ENCODE results near the gene ELFN1. TPM values are rescaled to one million over a fixed set of nuclear protein-coding genes. Genes with fewer than 3 reads are reported as not detected.

Gene ELFN1
- total RNA-seq, 1 donor from 2014 or later = 0.62 TPM

DNA sequence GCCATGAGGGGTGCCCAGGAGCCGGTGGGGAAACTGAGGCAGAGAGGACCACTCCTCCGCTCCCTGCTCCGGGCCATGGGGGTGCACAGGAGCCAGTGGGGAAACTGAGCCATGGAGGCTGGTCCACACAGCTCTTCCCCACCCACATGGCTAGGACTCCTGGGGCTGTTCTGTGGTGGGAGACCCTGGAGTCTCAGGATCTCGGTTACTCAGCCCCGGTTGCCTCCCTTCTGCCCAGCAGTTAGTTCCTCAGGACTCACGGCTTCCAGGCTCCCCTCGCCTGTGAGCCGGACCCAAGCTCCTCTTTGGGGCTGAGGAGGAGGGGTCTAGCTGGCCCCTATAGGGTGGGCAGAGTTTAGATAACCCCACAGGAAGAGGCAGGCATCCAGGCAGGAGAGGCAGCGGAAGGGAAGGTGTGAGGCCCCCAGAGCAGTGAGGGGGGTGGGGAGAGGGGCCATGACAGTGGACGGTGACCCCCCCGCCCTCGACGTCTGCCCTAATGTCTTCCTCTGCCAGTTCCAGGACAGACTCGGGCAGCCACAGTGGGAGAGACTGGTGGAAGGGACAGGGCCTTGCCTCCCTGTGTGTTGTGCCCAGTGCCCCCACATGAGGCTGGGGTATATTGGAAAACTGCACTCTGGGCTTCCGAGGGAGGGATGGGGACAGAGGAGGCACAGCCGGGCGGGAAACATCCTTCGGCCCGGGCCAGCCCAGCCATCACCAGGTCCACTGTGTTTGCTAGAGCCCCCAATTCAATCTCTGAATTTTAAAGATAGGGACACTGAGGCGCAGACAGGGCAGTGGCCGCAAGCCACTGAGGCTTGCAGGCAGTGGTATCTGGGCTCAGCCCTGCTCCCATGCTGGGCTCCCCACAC is 4.3 kb downstream of the ELFN1 start:
- Mint-ChIP-seq H3K9me3 (ENCODE audit: unreplicated experiment) (no peaks in the 10 kb centered on the region), H3K4me3 (ENCODE audit: unreplicated experiment) (no peak overlapping the region), H3K36me3 (ENCODE audit: unreplicated experiment) (no peaks in the 10 kb centered on the region), H3K4me1 (ENCODE audit: unreplicated experiment) (peaks cover 3% of the 10 kb centered on the region), H3K27me3 (ENCODE audit: unreplicated experiment) (peaks cover 20% of the 10 kb centered on the region), H3K27ac (ENCODE audit: unreplicated experiment) (no peak overlapping the region)
- DNase-seq (ENCODE audit: extremely low spot score, unreplicated experiment) = no peak
- TF ChIP-seq, protein P1, sequence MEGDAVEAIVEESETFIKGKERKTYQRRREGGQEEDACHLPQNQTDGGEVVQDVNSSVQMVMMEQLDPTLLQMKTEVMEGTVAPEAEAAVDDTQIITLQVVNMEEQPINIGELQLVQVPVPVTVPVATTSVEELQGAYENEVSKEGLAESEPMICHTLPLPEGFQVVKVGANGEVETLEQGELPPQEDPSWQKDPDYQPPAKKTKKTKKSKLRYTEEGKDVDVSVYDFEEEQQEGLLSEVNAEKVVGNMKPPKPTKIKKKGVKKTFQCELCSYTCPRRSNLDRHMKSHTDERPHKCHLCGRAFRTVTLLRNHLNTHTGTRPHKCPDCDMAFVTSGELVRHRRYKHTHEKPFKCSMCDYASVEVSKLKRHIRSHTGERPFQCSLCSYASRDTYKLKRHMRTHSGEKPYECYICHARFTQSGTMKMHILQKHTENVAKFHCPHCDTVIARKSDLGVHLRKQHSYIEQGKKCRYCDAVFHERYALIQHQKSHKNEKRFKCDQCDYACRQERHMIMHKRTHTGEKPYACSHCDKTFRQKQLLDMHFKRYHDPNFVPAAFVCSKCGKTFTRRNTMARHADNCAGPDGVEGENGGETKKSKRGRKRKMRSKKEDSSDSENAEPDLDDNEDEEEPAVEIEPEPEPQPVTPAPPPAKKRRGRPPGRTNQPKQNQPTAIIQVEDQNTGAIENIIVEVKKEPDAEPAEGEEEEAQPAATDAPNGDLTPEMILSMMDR (IDR thresholded peaks at IDR 0.05) = no peak

DNA sequence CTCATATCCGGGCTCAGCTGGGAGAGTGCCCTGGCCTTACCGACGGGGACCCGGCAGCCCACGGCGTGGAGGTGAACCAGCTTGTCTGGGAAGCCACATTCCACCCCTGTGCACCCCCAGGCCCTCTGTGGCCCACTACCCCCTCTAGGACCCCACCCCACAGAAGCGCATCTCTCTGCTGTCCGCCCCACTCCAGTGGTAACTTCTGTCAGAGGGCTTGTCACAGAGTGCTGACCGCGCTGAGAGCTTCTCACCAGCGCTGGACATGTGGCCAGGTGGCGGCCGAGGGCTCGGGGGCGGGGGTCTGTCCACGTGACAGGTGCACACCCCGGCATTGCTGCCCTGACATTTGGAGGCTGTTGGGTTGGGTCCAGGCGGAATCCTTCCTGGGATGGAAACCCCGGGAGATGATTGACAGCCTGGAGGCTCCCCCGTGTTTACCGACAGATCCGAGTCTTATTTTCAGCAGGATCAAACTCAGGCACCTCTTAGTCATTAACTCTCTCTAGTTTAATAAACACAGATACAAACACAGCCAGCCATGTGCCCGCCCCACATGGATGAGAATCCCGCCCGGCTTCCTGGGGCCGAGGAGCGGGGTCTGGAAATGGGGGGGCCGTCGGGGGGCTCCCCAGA is 5.1 kb downstream of the ELFN1 start:
- Mint-ChIP-seq H3K27me3 (ENCODE audit: unreplicated experiment) (peaks cover 20% of the 10 kb centered on the region), H3K4me3 (ENCODE audit: unreplicated experiment) (no peak overlapping the region), H3K9me3 (ENCODE audit: unreplicated experiment) (no peaks in the 10 kb centered on the region), H3K36me3 (ENCODE audit: unreplicated experiment) (no peaks in the 10 kb centered on the region), H3K27ac (ENCODE audit: unreplicated experiment) (no peak overlapping the region), H3K4me1 (ENCODE audit: unreplicated experiment) (peaks cover 3% of the 10 kb centered on the region)
- TF ChIP-seq, protein P1 (IDR thresholded peaks at IDR 0.05) = no peak
- peak; percentile 72 for DNase-seq (ENCODE audit: extremely low spot score, unreplicated experiment)

DNA sequence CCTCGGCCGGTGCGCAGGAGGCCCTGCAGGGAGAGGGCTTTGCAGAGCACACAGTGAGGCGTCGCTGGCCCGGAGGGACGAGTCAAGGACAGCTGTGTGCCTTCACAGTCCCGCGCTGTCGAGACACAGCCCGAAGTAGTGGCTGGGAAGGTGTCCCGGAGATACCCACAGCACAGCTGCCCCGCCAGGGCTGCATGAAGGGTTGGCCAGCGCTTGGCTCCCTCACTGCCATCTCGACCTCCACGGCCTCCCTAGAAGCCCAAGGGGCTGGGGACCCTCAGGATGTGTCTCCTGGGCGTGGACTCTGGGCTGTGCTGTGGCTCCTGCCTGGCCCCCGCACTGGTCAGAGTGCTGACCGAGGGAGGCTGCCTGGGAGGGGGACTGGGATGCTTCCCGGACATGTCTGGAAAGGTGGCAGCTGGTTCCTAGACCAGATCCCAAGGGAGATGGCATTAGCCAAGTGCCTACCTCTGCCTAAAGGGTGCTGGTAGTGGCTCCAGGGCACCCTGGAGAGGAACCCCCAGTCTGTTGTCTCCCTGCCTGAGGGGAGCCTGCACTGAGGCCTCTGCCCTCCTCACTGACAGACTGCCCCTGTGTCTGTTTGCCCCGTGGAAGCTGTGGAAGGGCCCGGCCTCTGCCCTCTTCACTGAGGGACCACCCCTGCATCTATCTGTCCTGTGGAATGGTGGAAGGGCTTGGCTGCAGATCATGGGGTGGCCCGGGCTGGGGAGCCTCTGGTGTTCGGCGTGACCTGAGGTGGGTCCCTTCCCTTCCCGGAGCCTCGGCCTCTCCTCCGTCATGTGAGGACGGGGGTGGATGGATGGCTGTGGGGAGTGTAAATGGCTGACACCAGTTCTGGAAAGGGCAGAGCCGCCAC is 5.8 kb downstream of the ELFN1 start:
- DNase-seq (ENCODE audit: extremely low spot score, unreplicated experiment) = no peak
- Mint-ChIP-seq H3K27me3 (ENCODE audit: unreplicated experiment) (peaks cover 20% of the 10 kb centered on the region), H3K4me1 (ENCODE audit: unreplicated experiment) (peaks cover 3% of the 10 kb centered on the region), H3K4me3 (ENCODE audit: unreplicated experiment) (no peak overlapping the region), H3K36me3 (ENCODE audit: unreplicated experiment) (no peaks in the 10 kb centered on the region), H3K27ac (ENCODE audit: unreplicated experiment) (no peak overlapping the region), H3K9me3 (ENCODE audit: unreplicated experiment) (no peaks in the 10 kb centered on the region)
- TF ChIP-seq, protein P1 (IDR thresholded peaks at IDR 0.05) = no peak

DNA sequence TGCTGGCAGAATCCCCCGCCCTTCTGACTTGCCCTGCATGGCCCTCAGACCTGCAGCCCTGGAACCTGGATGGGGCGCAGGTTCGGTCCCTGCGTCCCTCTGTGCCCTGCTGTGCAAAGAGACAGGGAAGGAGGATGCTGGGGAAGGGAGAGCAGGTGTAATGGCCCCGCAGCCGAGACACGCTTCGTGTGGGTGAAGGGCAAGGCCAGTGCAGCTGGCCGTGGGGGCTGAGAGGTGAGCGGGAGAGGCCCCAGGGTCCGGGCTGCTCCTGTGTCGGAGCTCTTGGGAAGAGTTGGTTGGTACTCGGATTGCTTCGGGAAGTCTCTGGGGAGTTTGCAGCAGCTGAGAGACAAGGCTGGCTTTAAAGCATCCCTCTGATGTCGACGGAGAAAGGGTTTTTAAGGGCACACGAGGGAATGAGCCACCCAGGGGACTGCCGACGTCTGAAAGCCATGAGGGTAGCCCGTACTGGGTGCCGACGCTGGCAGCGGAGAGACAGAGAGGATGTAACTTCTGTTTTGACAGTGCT is 6.5 kb downstream of the ELFN1 start:
- Mint-ChIP-seq H3K27me3 (ENCODE audit: unreplicated experiment) (peaks cover 18% of the 10 kb centered on the region), H3K36me3 (ENCODE audit: unreplicated experiment) (no peaks in the 10 kb centered on the region), H3K4me1 (ENCODE audit: unreplicated experiment) (no peaks in the 10 kb centered on the region), H3K27ac (ENCODE audit: unreplicated experiment) (no peak overlapping the region), H3K4me3 (ENCODE audit: unreplicated experiment) (no peak overlapping the region), H3K9me3 (ENCODE audit: unreplicated experiment) (no peaks in the 10 kb centered on the region)
- peak; percentile 68 for DNase-seq (ENCODE audit: extremely low spot score, unreplicated experiment)
- TF ChIP-seq, protein P1 (IDR thresholded peaks at IDR 0.05) = no peak

Data from osteocyte (in vitro differentiated cells).